HT1080 (cell line): ENCODE results near the gene FREM1. TPM values are rescaled to one million over a fixed set of nuclear protein-coding genes. Genes with fewer than 3 reads are reported as not detected.
"Not testable (repeated sequence)": the region's sequence is repeated elsewhere in the genome, so short reads cannot be mapped to it uniquely, and the experiment has no call there.

Experiments
- DNase-seq: peaks from one replicate; pipeline ENCODE4 v3.0.0-alpha.2; 2015; ENCODE audit warnings: low read depth
- polyA plus RNA-seq, 2 experiments: library from polyadenylated mRNA; depleted of rRNA; stranded (reverse); fragments of >200 nt; gene quantifications; 2 replicates each; pipeline ENCODE4 v1.2.3, GENCODE V29; 2015
- total RNA-seq: library from RNA; depleted of rRNA; stranded (reverse); fragments of >200 nt; shearing (Covaris generic); gene quantifications from 2 replicates; pipeline ENCODE4 v1.2.3, GENCODE V29; 2014; rRNA removed

FREM1 gene, protein sequence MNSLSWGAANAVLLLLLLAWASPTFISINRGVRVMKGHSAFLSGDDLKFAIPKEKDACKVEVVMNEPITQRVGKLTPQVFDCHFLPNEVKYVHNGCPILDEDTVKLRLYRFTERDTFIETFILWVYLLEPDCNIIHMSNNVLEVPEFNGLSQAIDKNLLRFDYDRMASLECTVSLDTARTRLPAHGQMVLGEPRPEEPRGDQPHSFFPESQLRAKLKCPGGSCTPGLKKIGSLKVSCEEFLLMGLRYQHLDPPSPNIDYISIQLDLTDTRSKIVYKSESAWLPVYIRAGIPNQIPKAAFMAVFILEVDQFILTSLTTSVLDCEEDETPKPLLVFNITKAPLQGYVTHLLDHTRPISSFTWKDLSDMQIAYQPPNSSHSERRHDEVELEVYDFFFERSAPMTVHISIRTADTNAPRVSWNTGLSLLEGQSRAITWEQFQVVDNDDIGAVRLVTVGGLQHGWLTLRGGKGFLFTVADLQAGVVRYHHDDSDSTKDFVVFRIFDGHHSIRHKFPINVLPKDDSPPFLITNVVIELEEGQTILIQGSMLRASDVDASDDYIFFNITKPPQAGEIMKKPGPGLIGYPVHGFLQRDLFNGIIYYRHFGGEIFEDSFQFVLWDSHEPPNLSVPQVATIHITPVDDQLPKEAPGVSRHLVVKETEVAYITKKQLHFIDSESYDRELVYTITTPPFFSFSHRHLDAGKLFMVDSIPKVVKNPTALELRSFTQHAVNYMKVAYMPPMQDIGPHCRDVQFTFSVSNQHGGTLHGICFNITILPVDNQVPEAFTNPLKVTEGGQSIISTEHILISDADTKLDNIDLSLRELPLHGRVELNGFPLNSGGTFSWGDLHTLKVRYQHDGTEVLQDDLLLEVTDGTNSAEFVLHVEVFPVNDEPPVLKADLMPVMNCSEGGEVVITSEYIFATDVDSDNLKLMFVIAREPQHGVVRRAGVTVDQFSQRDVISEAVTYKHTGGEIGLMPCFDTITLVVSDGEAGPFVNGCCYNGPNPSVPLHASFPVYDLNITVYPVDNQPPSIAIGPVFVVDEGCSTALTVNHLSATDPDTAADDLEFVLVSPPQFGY (N-terminal part only)
- 0.05 and 0.10 TPM in 2 replicates for total RNA-seq
- 0.01 and 0.05 TPM in 2 replicates for polyA plus RNA-seq (2015; cell fraction: cytosol; rRNA removed)
- 0.05 and 0.14 TPM in 2 replicates for polyA plus RNA-seq (2015; cell fraction: nucleus; rRNA removed)

DNA sequence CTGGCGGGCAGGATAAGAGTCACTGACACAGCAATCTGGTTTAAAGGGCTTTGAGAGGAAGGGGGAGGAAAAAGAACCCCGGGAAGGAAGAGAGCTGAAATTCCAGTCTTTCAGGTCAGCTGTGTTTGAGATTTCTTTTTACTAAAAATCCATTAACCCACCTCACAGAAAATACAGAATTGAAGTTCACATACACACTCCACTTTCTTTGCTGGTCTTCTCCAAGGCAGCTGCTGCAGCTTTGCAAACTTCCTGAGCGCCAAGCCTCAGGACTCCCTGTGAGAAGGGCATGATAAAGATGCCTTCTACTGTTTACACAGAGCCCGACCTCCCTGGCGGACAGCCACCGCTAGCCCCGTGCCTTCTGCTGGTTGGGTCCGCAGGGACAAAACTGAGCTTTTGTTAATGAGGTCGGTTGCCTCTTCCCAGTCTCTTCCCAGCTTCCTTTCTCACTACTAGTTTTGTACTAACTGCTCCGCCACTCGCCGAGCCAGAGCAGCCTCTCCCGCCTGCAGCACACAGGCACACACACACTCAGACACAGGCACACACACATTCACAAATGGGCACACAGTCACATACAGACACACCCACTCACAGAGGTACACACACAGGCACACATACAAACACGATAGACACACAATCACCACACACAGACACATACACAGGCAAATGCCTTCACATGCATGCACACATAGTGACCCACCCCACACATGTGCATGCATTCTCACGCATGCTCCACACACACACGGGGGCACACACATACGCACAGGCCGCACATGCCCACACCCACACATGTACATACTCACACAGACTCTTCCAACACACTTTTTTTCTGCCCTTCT is at the start of gene FREM1:
TSS of gene FREM1 (minus strand) at position 468 of the 845 bp plus-strand sequence. CDS start 41,451 bp downstream, outside the sequence.
- DNase-seq: peak; percentile 7

DNA sequence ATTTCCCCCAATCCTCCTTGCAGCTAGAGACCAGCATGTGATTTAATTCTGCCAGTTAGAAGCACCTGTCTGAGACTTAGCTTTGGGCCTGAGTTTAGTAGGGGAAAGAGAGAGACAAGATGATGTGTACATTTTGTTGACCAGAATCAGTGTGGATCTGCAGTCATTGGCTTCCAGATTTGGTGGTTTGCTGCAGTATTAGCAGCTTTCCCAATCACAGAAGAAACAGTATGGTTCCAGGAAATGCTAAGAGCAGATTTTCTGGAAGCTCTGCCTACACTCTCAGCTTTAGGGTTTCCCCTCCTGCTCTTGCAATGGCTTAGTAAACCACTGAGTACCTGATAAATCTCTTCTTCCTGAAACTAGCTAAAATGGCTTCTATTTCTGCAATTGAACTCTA is 48.8 kb upstream of the FREM1 start:
- no peak for DNase-seq

DNA sequence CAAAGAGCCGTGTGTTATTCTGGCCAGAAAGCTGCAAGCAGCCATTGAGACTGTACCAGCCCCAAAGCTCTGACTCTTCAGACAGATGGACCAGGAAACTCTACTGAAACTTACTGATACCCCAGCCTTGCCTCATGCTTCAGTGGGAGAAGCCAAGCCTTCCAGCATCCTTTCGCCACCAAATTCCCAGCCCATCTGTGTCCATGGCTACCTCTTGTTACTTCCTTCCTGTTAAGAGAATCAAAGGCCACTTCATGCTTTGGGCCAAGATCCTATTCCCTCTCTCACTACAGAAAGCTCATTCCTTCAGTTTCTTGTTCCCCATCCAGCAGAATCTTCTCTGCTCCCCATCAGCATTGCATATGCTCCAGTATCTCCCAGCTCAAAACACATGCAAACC is 46.9 kb upstream of the FREM1 start:
- DNase-seq: no peak

DNA sequence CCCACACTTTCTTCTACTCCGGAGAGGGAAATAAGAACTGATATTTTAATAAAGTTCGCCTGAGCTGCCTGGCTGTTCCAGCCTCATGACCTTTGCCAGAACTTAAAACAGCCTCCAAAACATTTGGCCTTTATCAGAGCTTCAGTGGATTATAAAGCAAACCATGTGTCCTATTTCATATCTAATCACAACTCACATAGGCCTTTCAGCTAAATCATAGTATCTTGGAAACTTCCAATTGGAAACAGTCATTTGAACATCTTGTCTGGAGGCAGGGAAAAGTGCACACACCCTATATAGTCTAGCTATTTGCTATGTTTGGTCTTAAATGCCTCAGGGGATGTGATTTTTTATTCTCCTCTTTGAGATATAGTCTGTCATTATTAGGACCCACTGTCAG is 46.0 kb upstream of the FREM1 start:
- no peak for DNase-seq

DNA sequence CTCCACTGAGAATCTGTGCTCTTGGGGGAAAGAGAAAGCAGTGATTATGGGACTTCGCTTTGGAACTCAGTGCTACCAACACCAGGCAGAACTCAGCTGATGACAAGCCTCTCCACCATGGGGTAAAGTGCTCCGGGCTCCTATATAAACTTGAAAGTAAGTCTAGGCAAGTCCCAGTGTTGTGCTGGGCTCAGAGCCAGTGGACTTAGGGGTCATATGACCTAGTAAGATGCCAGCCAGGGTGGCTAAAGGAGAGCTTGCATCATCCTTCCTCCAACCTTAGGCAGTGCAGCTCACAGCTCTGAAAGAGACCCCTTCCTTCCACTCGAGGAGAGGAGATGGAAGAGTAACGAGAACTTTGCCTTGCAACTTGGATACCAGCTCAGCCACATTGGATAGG is 35.1 kb upstream of the FREM1 start:
- peak; percentile 9 for DNase-seq

DNA sequence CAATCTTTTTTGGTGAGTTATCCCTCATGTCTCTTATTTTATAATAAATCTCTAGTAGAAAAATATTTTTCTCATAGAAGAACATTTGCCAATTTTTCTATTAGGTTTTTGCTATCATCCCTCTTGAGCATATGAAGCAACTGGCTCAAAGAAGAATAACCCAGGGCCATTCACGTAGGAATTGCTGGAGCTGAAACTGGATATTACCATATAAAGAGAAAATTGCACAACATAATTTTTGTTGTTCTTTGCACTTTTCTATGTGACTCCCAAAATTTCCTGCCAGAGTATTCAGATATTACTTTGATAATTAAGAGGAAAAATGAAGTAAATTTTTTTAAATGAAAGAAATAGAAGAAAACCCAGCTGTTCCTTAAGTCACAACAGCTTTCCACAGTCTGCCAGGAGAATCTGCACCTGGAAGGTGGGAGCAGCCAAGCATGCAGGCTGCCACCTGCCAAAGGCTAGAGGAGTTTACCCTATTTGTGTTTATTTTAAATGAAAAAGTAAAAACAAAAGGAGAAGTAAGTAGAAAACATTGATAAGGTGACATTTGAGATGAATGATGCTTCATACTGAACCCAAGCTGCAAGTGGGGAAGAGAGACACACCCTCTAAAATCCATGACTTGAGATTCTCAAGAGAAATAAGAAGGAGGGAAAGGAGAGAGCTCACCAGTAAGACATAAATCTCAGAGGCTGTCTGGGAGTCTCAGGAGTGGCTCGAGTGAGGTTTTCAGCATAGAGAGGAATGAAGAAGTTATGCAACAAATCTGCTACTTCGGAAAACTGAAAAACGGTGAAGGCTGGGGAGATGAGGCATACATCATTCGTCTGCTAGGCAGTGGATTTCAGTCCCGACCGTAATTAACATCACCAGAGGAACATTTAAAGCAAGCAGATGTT is 31.5 kb upstream of the FREM1 start:
- DNase-seq: no peak

DNA sequence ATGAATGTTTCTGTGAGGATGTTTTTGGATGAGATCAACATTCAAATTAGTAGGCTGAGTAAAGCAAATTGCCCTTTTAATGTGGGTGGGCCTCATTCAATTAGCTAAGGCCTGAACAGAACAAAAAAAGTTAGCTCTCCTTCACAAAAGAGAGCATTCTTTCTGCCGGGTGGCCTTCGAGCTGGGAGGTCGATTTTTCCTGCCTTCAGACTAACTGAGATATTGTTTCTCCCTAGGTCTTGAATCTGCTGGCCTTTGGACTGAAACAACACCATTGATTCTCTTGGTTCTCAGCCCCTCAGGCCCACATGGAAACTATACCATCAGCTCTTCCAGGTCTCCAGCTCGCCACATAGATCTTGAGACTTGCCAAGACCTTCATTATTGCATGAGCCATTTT is 29.1 kb upstream of the FREM1 start:
- DNase-seq: no peak

DNA sequence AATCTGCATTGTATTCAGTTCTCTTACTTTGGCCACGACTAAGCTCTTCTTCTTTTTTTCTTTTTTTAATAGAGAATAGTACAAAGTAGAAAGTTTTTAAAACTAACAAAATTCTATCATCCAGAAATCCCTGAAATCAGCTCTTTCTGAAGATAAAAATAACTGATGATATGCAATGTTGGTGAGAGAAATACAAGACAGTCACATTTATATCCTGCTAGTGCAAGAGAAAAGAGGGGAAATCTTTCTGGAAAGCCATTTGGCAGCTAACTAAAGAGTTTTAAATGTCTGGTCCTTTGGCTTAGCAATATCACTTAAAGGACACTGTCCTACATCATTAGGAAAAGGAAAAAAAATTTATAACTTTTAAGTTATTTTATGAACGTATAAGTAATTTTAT is 27.0 kb upstream of the FREM1 start:
- no peak for DNase-seq

DNA sequence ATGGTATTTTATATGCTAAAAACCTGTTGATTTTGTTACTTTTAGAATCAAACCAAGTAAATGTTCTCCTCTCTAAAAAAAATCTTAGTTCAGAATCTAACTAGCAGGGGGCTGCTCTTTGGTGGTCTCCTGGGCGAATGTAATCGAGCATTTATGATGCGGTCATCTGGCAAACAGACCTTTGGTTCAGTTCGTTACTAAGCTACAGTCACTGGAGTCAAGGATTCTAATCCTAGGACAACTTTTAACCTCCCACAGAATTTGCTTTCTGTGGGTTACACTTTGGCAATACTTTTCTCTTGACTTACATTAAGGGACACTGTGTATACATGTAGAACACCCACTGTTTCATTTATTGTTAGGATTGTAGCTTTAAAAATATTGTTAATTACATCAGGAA is 26.3 kb upstream of the FREM1 start:
- no peak for DNase-seq

DNA sequence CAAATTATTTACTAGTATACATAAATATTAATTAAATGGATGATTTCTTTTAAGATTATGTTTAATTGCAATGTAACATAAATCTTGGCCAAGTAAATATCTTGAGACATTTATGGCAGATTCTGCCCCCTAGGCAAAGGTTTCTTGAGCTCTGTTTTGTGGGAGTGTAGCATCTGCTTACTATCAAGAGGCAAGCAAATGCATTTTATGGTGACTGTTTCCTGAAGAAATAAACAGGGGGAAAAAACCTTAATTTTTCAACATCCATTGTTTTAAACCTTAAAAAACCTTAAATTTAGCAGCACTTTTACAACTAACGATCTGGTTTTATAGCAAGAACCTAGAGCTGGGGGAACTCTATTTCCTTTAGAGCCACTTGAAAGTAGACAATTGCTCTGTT is 25.7 kb upstream of the FREM1 start:
- no peak for DNase-seq

DNA sequence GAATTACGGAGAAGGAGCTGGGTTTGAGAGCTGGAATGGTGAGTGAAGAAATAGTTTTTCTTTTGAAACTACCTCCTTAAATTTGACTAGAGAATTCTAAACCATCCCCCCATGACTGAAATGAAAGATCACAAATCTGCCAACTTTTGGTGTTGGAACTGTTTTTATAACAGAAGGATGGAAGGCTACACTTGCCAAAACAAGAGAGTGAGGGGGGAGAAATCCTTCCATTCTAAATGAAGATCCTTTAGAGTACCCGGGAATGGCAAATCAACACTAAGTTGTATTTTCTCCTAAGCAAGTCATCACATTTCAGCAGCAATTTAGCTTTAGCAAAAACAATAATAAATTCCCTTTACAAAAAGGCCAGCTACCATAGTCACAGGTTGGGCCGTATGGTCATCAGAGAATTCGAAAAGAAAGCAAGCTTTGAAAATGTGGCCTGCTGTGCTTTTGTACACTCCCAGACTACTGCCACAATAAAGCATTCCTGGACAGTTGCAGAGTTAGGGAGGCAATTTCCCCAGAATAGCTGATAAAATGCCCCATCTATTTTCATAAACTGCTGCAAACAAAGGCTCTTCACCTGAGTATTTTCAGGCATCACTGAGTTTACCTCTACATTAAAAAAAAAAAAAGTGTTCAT is 25.0 kb upstream of the FREM1 start:
- DNase-seq: no peak

DNA sequence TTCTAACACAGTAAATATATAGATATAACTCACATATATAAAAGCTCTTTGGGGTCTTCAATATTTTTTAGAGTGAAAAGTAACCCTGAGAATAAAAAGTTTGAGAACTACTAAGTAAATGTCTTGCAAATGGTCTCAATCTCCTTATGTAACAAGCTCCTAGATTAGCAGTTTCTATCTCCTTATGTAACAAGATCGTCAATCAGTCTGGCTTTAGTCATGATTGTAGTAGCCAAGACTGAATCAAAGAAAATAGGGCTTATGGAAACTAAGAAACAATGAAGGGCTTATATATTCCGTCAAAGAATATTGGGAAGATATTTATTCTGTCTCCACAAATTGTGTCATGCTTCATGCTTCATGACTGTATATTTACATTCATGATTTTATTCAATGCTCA is 22.4 kb upstream of the FREM1 start:
- DNase-seq: no peak

DNA sequence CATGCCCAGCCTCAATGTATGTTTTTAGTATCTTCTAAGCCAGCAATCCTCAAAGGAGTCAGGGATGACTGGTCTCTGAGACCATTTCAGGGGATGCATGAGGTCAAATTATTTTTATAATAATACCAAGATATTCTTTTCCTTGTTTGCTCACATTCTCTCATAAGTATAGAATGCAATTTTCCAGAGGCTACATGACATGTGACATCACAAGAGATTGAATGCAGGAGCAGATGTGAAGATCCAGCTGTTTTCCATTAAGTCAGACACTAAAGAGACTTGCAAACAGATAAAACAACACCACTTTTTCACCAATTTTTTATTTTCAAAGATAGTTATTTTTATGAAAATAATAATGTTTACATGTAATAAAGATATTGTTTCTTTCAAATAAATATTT is 22.0 kb upstream of the FREM1 start:
- no peak for DNase-seq

DNA sequence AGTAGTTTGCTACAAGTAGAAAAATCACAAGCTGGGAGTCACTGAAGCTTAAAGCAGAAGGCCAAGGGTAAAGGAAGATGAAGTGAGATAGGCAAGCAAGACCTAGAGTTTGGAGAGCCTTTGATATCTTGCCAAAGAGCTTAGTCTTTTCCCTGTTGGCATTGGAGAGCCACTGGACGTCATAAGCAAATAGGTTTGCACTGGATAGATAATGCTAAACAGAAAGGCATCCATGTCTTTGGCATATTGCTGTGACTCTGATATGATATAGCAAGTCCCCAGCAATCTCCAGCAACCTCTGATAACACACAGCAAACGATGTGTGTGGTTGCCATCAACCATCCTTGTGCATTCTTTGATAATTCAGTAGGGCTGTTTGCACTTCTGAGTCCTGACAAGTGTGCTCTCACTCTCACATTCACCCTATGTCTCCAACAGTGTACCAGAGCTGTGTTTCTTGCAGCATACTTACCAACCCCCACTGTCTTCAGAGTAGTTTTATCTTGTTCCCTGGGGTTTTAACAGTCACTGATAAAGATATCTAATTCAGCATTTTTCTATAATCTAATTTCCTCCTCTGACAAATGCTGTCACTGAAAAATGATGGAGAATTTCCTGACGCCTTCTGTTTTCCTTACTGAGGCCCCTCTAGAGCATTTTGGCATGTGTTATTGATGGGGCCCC is 16.9 kb upstream of the FREM1 start:
- no peak for DNase-seq

DNA sequence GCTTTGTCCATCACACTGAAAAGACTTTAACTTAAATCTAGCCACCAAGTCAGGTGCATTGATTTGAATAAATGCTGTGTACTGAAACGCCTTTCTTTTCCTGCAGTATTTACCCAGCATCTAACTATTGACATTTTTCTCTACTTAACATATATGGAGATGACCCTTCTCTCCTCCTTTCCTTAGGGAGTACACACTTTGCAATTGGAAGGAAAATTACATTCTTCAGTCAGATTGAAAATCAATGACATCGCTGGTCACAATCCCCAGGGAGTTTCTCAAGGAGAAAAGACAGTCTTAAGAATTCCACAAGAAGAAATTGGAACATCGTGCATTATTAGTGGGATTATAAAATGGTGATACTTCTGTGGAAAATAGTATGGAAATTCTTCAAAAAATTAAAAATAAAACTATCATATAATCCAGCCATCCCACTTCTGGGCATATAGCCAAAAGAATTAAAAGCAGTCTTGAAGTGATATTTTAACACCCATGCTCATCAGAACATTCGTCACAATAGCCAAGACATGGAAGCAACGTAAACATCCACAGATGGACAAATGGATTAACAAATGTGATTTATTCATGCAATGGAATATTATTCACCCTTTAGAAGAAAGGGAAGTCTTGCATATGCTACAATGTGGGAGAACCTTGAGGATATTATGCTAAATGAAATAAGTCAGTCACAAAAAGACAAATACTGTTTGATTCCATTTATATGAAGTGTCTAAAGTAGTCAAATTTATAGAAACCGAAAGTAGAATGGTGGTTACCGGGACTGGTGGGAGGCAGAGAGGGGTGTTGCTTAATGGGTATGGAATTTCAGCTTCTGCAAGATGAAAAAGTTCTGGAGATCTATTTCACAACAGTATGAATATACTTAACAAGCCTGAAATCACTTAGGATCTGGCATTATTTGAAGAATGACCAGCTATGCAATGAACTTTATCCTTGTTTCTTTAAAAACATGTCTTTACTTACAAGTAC is 14.3 kb upstream of the FREM1 start:
- DNase-seq: peak; percentile 40

DNA sequence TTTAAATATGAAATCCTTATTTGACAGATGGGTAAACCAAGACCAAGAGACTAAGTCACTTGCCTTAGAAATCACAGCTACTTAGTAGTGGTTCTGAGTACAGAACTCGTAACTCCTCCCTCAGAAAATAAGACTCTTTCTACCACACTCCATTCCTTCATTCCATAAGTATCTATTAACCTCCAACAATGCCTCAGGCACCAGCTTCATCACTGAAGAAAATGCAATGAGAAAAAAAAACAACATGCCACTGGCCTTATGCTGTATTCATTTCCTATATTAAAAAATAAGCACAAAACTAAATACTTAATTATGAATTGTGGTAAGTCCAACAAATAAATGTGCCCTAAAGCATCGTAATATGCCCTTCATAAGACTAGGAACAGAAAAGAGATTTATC is 13.5 kb upstream of the FREM1 start:
- no peak for DNase-seq

DNA sequence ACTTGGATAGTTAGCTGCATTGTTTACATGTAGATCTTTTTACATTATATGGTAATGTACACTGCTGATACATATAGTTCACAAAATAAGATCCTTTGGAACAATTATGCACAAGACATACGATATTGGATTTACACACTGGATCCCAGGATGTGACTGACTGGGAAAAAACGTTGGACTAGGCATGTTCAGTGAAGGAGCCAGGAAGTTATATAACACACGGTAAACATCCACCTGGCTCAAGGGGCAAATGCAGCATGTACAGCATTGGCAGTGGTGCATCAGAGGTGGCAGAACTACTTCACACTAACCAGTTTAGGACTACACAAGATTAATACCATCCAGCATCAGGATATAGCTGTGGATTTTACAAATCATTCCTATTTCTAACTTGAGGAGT is 10.6 kb upstream of the FREM1 start:
- DNase-seq: not testable (repeated sequence)
